Activated CD8-positive, alpha-beta memory T cell treated with anti-CD3 and anti-CD28 coated beads, Interleukin-2, amount 50 U/mL, for 1 hour (primary cell): ENCODE data around the gene PRR15.
"Not testable (repeated sequence)": the region's sequence is repeated elsewhere in the genome, so short reads cannot be mapped to it uniquely, and the experiment has no call there.

Experiments used
- DNase-seq: peaks from one replicate; pipeline ENCODE4 v3.0.0-alpha.2; 2020; ENCODE audit errors: extremely low read depth

Gene PRR15

GRCh38 chr7:29563590-29564495, at the start of gene PRR15:
Gene PRR15, plus strand, starts transcription at chr7:29563835. Its CDS starts 2,495 bp downstream, at chr7:29566330.
- no peak for DNase-seq

DNA sequence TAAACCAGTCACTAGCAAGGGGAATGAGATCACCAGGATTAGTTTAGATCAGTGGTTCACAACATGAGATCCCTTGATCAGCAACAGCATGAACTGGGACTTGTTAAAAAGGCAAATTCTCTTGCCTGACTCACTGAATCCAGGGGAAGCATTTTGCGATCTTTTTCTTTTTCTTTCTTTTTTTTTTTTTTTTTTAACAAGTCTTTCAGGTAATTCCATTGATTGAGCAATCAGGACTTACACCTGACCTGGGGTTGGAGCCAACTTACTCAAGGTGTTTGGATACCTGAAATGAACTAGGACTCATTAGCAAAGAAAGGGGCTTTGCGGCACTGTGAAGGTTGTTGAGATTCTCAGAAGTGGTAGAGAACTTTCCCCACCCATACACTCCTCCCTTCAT, 47.1 kb upstream of the PRR15 start:
- no peak for DNase-seq

DNA sequence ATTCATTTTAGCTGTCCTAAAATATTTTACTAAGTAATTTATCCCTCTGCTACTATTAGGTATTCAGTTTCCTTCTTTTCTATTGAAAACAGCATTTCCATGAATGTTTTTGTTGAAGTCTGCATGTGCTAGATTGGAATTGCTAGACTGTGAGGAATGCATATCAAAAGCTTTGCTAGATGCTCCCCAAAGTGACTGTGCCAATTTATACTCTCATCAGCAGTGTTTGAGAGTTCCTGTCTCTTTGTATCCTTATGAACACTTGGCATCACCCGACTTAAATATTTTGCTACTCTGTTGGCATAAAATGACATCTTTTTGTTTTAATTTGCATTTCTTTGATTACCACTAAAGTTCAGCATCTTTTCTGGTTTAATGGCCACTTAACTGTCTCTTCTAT, 45.0 kb upstream of the PRR15 start:
- no peak for DNase-seq

DNA sequence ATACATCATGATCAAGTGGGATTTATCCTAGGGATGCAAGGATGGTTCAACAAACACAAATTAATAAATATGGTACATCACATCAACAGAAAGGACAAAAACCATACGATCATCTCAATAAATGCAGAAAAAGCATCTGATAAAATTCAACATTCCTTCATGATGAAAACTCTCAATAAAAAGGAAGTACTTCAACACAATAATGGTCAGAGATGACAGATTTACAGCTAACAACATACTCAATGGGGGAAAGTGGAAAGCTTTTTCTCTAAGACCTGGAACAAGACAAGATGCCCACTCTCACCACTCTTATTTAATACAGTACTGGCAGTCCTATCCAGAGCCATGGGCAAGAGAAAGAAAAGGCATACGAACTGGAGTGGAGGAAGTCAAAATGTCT, 39.9 kb upstream of the PRR15 start:
- no peak for DNase-seq

DNA sequence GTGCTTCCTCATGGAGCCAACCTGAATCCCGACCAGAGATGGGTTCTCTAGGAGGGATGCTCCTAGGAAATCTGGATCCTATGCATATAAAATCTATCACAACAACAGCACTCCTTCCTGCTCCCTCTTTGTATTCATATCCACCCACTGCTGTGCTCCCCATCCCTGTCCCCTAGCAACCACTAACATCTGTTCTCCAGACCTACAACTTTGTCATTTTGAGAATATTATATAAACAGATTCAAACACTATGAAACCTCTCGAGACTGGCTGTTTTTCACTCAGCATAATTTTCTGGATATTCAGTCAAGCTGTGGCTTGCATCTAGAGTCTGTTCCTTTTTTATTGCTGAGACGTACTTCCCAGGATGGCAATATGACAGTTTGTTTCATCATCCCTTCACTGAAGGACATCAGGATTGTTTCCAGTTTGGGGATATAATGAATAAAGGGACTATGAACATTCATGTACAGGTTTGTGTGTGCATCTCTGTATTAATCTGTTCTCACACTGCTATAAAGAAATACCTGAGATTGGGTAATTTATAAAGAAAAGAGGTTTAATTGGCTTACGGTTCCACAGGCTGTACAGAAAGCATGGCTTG, 36.0 kb upstream of the PRR15 start:
- no peak for DNase-seq

DNA sequence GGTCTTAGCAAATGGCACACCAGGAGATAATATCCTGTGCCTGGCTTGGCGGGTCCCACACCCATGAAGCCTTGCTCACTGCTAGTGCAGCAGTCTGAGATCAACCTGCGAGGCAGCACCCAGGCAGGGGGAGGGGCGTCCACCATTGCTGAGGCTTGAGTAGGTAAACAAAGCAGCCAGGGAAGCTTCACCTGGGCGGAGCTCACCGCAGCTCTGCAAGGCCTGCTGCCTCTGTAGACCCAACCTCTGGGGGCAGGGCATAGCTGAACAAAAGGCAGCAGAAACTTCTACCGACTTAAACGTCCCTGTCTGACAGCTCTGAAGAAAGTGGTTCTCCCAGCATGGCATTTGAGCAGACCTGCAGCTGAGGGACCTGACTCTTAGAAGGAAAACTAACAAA, 35.1 kb upstream of the PRR15 start:
- DNase-seq, result not testable (repeated sequence)

- no peak for DNase-seq
These were observed 25.2 kb upstream of the PRR15 start for GRCh38 chr7:29538389-29538788.

DNA sequence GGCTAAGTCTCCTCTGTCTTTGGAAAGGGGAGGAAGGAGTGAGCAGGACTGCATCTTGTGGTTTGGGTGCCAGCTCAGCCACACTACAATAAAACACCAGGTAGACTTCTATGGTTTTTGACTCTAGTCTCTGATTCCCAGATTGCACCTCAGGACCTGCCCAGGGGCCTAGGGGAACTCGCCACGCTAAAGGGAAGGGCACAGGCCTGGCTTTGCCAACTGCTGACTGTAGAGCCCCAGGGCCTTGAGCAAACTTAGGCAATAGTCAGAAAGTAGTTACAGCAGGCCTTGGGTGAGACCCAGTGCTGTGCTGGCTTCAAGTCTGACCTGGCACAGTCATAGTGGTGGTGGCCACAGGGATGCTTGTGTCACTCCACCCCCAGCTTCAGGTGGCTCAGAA, 24.2 kb upstream of the PRR15 start:
- no peak for DNase-seq

GRCh38 chr7:29547421-29547820, 16.2 kb upstream of the PRR15 start:
- no peak for DNase-seq

DNA sequence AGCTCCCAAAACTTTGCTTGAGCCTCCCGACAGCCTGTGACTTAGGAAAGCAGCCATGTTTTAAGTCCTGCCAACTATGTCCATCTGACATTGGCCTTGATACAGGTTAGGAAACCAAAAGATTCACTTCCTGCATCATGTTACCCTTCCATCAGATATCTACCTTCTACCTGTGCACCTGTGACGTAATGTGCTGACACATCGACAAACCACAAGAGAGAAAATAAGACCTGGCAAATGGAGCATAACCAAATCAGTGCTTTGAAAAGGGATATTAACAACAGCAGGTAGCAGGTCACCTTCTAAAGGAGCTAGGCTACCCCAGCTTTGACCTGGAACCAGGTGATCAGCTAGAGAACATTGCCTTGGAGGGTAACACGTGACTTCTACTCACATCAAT, 14.8 kb upstream of the PRR15 start:
- no peak for DNase-seq

GRCh38 chr7:29552392-29552791, 11.2 kb upstream of the PRR15 start:
- no peak for DNase-seq

- no peak for DNase-seq
These were observed 8.6 kb upstream of the PRR15 start for GRCh38 chr7:29555061-29555460.

- DNase-seq, result no peak
These were observed 7.0 kb upstream of the PRR15 start for GRCh38 chr7:29556405-29557195.

DNA sequence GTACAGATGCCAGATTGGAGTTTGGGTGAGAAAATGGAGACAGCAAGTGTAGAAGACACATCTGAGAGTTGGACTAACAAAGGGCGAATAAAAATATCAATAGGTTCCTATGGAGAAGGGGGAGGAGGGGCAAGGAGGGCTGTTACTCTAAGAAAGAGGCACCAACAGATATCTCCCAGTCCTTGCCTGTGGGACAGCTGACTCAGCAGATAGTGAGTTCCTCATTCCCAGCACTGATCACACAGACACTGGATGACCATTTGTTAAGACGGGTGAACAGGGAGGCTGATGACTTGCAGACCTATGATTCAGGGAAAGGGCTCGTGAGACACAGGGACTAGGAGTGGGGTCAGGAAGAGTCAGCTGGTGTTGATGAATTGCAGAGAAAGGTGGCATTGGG, 5.7 kb upstream of the PRR15 start:
- DNase-seq, result no peak

- DNase-seq, result no peak
These were observed 2.4 kb upstream of the PRR15 start for GRCh38 chr7:29561271-29561670.

- no peak for DNase-seq
These were observed 1.3 kb upstream of the PRR15 start for GRCh38 chr7:29562307-29562706.

- no peak for DNase-seq
These were observed 1.0 kb downstream of the PRR15 start for GRCh38 chr7:29564496-29565223.

DNA sequence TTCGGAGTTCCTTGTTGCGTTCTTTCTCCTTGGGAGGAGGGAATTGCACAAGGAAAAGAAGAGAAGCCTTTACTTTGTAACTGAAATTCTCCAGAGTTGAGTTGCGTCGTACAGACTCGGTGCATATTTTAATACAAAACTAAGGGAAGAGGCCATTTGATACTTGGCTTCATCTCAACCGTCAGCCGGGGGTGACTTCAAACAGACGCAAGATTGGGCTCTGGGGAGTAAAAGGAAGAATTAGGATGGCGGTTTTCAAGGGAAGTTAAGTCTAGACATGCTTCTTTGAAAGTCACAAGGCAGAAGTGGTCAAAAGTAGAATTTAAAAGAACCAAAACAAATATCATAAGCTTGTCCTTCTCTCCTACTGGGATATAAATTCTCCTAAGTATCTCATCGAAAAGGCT, 1.6 kb downstream of the PRR15 start:
- no peak for DNase-seq

GRCh38 chr7:29565634-29565981, 2.0 kb downstream of the PRR15 start:
- DNase-seq, result no peak

GRCh38 chr7:29565982-29566746, 2.5 kb downstream of the PRR15 start:
- DNase-seq, result no peak

GRCh38 chr7:29567174-29567573, 3.5 kb downstream of the PRR15 start:
- no peak for DNase-seq
